Endothelial cell (in vitro differentiated cells): ENCODE measurements around the gene ACACA. TPM values are rescaled to one million over a fixed set of nuclear protein-coding genes. Genes with fewer than 3 reads are reported as not detected.

Experiments
- DNase-seq: peaks from one replicate; pipeline ENCODE4 v3.0.0; 2021; ENCODE audit warnings: low spot score
- H3K27ac Mint-ChIP-seq: one replicate; pipeline ENCODE4 v1.8.0; 2021; ENCODE audit warnings: mixed read lengths, inconsistent platforms; ENCODE audit not compliant: unreplicated experiment
- H3K27me3 Mint-ChIP-seq: one replicate; pipeline ENCODE4 v1.8.0; 2021; ENCODE audit warnings: mild to moderate bottlenecking, moderate library complexity, mixed read lengths, inconsistent platforms; ENCODE audit not compliant: unreplicated experiment
- H3K36me3 Mint-ChIP-seq: one replicate; pipeline ENCODE4 v1.8.0; 2021; ENCODE audit warnings: mild to moderate bottlenecking, low read depth, mixed read lengths, inconsistent platforms; ENCODE audit not compliant: unreplicated experiment
- H3K4me1 Mint-ChIP-seq: one replicate; pipeline ENCODE4 v1.8.0; 2021; ENCODE audit warnings: mild to moderate bottlenecking, mixed read lengths, inconsistent platforms; ENCODE audit not compliant: unreplicated experiment
- H3K4me3 Mint-ChIP-seq: one replicate; pipeline ENCODE4 v1.8.0; 2021; ENCODE audit warnings: mild to moderate bottlenecking, mixed read lengths, inconsistent platforms; ENCODE audit not compliant: unreplicated experiment
- H3K9me3 Mint-ChIP-seq: one replicate; pipeline ENCODE4 v1.8.0; 2021; ENCODE audit warnings: mixed read lengths, inconsistent platforms; ENCODE audit not compliant: unreplicated experiment
- total RNA-seq: library from RNA; stranded (reverse); fragmentation: NEBNext Ultra II Directional; extraction: Animal tissue kit (Norgen Biotek cat#: 25700); gene quantifications from one replicate; pipeline ENCODE4 v1.2.1, GENCODE V29; 2021; ENCODE audit not compliant: unreplicated experiment
- TF ChIP-seq, protein P1 (sequence below): fragments of 200-600 bp; sonication (generic); IDR thresholded peaks from one replicate; pipeline ENCODE4 v1.5.0; 2021; ENCODE audit warnings: antibody characterized with exemption; ENCODE audit not compliant: unreplicated experiment

Gene ACACA
- total RNA-seq, 1 donor from 2014 or later, result 91.5 TPM

DNA sequence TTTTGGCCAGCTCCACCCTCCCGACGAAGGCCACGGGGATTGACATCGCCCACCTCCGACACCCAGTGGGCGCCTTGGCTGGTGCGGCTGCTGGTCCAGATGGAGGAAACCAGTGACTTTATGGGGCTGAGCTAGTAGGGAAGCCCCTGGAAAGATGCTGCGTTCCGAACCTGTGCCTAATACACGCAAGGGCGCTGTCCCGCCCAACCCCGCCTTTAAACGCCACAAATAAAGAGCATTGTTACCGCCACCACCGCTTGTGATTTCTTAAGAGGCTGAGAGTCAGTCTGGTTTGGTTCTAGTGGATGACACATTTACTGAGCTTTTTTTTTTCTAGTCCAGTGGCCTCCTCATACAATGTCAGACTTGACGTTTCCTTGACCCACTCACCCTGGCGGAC is 350.0 kb downstream of the ACACA start:
- Mint-ChIP-seq H3K27ac (no peak overlapping the region), H3K4me1 (no peaks in the 10 kb centered on the region), H3K4me3 (no peak overlapping the region), H3K9me3 (no peaks in the 10 kb centered on the region), H3K27me3 (peaks cover 3% of the 10 kb centered on the region), H3K36me3 (no peaks in the 10 kb centered on the region)
- DNase-seq, result no peak
- TF ChIP-seq, protein P1, sequence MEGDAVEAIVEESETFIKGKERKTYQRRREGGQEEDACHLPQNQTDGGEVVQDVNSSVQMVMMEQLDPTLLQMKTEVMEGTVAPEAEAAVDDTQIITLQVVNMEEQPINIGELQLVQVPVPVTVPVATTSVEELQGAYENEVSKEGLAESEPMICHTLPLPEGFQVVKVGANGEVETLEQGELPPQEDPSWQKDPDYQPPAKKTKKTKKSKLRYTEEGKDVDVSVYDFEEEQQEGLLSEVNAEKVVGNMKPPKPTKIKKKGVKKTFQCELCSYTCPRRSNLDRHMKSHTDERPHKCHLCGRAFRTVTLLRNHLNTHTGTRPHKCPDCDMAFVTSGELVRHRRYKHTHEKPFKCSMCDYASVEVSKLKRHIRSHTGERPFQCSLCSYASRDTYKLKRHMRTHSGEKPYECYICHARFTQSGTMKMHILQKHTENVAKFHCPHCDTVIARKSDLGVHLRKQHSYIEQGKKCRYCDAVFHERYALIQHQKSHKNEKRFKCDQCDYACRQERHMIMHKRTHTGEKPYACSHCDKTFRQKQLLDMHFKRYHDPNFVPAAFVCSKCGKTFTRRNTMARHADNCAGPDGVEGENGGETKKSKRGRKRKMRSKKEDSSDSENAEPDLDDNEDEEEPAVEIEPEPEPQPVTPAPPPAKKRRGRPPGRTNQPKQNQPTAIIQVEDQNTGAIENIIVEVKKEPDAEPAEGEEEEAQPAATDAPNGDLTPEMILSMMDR, result no peak

GRCh38 chr17:37054894-37055293 is 351.7 kb downstream of the ACACA start:
- H3K9me3 Mint-ChIP-seq, result no peaks in the 10 kb centered on the region
- TF ChIP-seq, protein P1, result no peak
- no peak overlapping the region for H3K27ac Mint-ChIP-seq
- H3K4me1 Mint-ChIP-seq, result no peaks in the 10 kb centered on the region
- peaks cover 3% of the 10 kb centered on the region for H3K27me3 Mint-ChIP-seq
- no peak for DNase-seq
- H3K36me3 Mint-ChIP-seq, result no peaks in the 10 kb centered on the region
- no peak overlapping the region for H3K4me3 Mint-ChIP-seq

GRCh38 chr17:37052450-37052849 is 354.2 kb downstream of the ACACA start:
- no peak for DNase-seq
- no peaks in the 10 kb centered on the region for H3K9me3 Mint-ChIP-seq
- H3K27me3 Mint-ChIP-seq, result peaks cover 3% of the 10 kb centered on the region
- no peaks in the 10 kb centered on the region for H3K36me3 Mint-ChIP-seq
- no peak overlapping the region for H3K4me3 Mint-ChIP-seq
- TF ChIP-seq, protein P1, result no peak
- H3K4me1 Mint-ChIP-seq, result peaks cover 1% of the 10 kb centered on the region
- H3K27ac Mint-ChIP-seq, result no peak overlapping the region

DNA sequence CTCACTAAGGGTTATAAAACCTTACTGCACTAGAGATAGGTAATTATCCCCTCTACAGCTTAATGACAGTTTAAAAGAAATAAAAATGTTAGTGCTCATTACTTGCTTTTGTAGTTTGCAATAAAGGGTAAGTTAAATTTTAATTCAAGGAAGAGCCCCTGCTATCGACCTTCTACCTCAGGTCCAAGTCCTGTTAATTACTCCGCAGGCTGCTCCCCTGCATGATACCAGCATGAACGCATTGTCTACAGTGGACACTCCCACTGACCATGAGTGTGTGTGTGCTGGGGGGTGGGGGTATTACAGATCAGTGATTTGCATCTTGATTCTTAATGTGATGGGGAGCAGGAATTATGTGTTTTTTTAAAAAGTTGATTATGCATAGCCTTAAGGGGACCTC is 354.8 kb downstream of the ACACA start:
- Mint-ChIP-seq H3K4me1 (peaks cover 2% of the 10 kb centered on the region), H3K27me3 (peaks cover 3% of the 10 kb centered on the region), H3K9me3 (no peaks in the 10 kb centered on the region), H3K36me3 (no peaks in the 10 kb centered on the region), H3K4me3 (no peak overlapping the region), H3K27ac (no peak overlapping the region)
- TF ChIP-seq, protein P1, result no peak
- no peak for DNase-seq

GRCh38 chr17:37051381-37051780 is 355.3 kb downstream of the ACACA start:
- no peak overlapping the region for H3K4me3 Mint-ChIP-seq
- peaks cover 3% of the 10 kb centered on the region for H3K27me3 Mint-ChIP-seq
- no peaks in the 10 kb centered on the region for H3K9me3 Mint-ChIP-seq
- H3K36me3 Mint-ChIP-seq, result no peaks in the 10 kb centered on the region
- no peak overlapping the region for H3K27ac Mint-ChIP-seq
- peaks cover 2% of the 10 kb centered on the region for H3K4me1 Mint-ChIP-seq
- no peak for DNase-seq
- TF ChIP-seq, protein P1, result no peak
